GM18867 (cell line): Measurements from ENCODE around the gene CHIC2.
"Not testable (repeated sequence)": the region's sequence is repeated elsewhere in the genome, so short reads cannot be mapped to it uniquely, and the experiment has no call there.

Experiments used
- ATAC-seq: cut with Tn5 transposase; IDR thresholded peaks from one replicate; pipeline ENCODE4 v1.9.1; 2021; ENCODE audit warnings: mild to moderate bottlenecking, moderate library complexity; ENCODE audit not compliant: unreplicated experiment

CHIC2 gene

GRCh38 chr4:54061873-54062272, 2.5 kb downstream of the CHIC2 start:
- ATAC-seq: no peak

GRCh38 chr4:54061067-54061466, 3.3 kb downstream of the CHIC2 start:
- no peak for ATAC-seq

GRCh38 chr4:54060116-54060515, 4.3 kb downstream of the CHIC2 start:
- no peak for ATAC-seq

GRCh38 chr4:54058171-54058570, 6.2 kb downstream of the CHIC2 start:
- peak; percentile 57 for ATAC-seq

- ATAC-seq: no peak
Measured at GRCh38 chr4:54056360-54056759, 8.0 kb downstream of the CHIC2 start.

- no peak for ATAC-seq
Measured at GRCh38 chr4:54055494-54055893, 8.9 kb downstream of the CHIC2 start.

GRCh38 chr4:54054501-54054900, 9.9 kb downstream of the CHIC2 start:
- no peak for ATAC-seq

GRCh38 chr4:54053322-54053721, 11.1 kb downstream of the CHIC2 start:
- ATAC-seq: not testable (repeated sequence)

GRCh38 chr4:54050214-54050904, 14.0 kb downstream of the CHIC2 start:
- no peak for ATAC-seq

- ATAC-seq: not testable (repeated sequence)
Measured at GRCh38 chr4:54043630-54044029, 20.8 kb downstream of the CHIC2 start.

- no peak for ATAC-seq
Measured at GRCh38 chr4:54041933-54042332, 22.5 kb downstream of the CHIC2 start.

GRCh38 chr4:54041100-54041499, 23.3 kb downstream of the CHIC2 start:
- ATAC-seq: no peak

GRCh38 chr4:54038056-54038455, 26.3 kb downstream of the CHIC2 start:
- ATAC-seq: no peak

GRCh38 chr4:54036184-54036583, 28.2 kb downstream of the CHIC2 start:
- no peak for ATAC-seq

GRCh38 chr4:54032558-54033135, 31.8 kb downstream of the CHIC2 start:
- no peak for ATAC-seq

- no peak for ATAC-seq
Measured at GRCh38 chr4:54027311-54027710, 37.1 kb downstream of the CHIC2 start.

GRCh38 chr4:54025582-54025981, 38.8 kb downstream of the CHIC2 start:
- no peak for ATAC-seq

GRCh38 chr4:54023019-54023418, 41.4 kb downstream of the CHIC2 start:
- ATAC-seq: not testable (repeated sequence)

- ATAC-seq: no peak
Measured at GRCh38 chr4:54017974-54018373, 46.4 kb downstream of the CHIC2 start.

- ATAC-seq: no peak
Measured at GRCh38 chr4:54017308-54017707, 47.1 kb downstream of the CHIC2 start.

GRCh38 chr4:54016504-54016903, 47.9 kb downstream of the CHIC2 start:
- ATAC-seq: no peak

GRCh38 chr4:54015423-54016030, 48.9 kb downstream of the CHIC2 start:
- ATAC-seq: no peak
